HG03558 (cell line): ENCODE data around the gene TMBIM6.
"Not testable (repeated sequence)": the region's sequence is repeated elsewhere in the genome, so short reads cannot be mapped to it uniquely, and the experiment has no call there.

ENCODE experiments used
- ATAC-seq: cut with Tn5 transposase; IDR thresholded peaks from one replicate; pipeline ENCODE4 v1.9.1; 2021; ENCODE audit warnings: moderate number of reproducible peaks; ENCODE audit not compliant: unreplicated experiment; ENCODE audit errors: extremely low read depth

Gene TMBIM6

GRCh38 chr12:49721355-49721754, 20.0 kb upstream of the TMBIM6 start:
- ATAC-seq: not testable (repeated sequence)

GRCh38 chr12:49728446-49728845, 12.9 kb upstream of the TMBIM6 start:
- ATAC-seq: no peak

- ATAC-seq: no peak
Observed at GRCh38 chr12:49730050-49730449, 11.3 kb upstream of the TMBIM6 start.

- no peak for ATAC-seq
Observed at GRCh38 chr12:49730568-49731101, 10.7 kb upstream of the TMBIM6 start.

GRCh38 chr12:49733219-49734017, 7.9 kb upstream of the TMBIM6 start:
- no peak for ATAC-seq

GRCh38 chr12:49734900-49735299, 6.5 kb upstream of the TMBIM6 start:
- ATAC-seq: not testable (repeated sequence)

- not testable (repeated sequence) for ATAC-seq
Observed at GRCh38 chr12:49738721-49739120, 2.6 kb upstream of the TMBIM6 start.

- ATAC-seq: not testable (repeated sequence)
Observed at GRCh38 chr12:49740277-49740676, 1.1 kb upstream of the TMBIM6 start.

- peak; percentile 30 for ATAC-seq
Observed at GRCh38 chr12:49741882-49742620, 694 bp downstream of the TMBIM6 start.

GRCh38 chr12:49744363-49744885, 3.1 kb downstream of the TMBIM6 start:
- ATAC-seq: no peak

GRCh38 chr12:49748306-49748705, 6.9 kb downstream of the TMBIM6 start:
- no peak for ATAC-seq

- ATAC-seq: no peak
Observed at GRCh38 chr12:49748800-49749199, 7.4 kb downstream of the TMBIM6 start.

GRCh38 chr12:49750027-49750995, 9.0 kb downstream of the TMBIM6 start:
- ATAC-seq: no peak

GRCh38 chr12:49750996-49751393, 9.6 kb downstream of the TMBIM6 start:
- ATAC-seq: no peak

GRCh38 chr12:49761677-49762467, 20.5 kb downstream of the TMBIM6 start:
- ATAC-seq: no peak

GRCh38 chr12:49762468-49762847, 21.1 kb downstream of the TMBIM6 start:
- no peak for ATAC-seq

- ATAC-seq: no peak
Observed at GRCh38 chr12:49763006-49763591, 21.7 kb downstream of the TMBIM6 start.

- no peak for ATAC-seq
Observed at GRCh38 chr12:49764126-49764525, 22.8 kb downstream of the TMBIM6 start.

- ATAC-seq: no peak
Observed at GRCh38 chr12:49766115-49766455, 24.7 kb downstream of the TMBIM6 start.
